Astrocyte (in vitro differentiated cells and primary cell): ENCODE measurements around the gene SP3.

Source experiments
- EZH2 ChIP-seq: IDR thresholded peaks from 2 replicates; pipeline ENCODE4 v1.6.1; 2012; ENCODE audit warnings: mild to moderate bottlenecking, low read length, inconsistent platforms; ENCODE audit not compliant: insufficient read depth
- TF ChIP-seq, protein P1 (sequence below): IDR thresholded peaks from 2 replicates; pipeline ENCODE4 v1.5.1; 2011; ENCODE audit warnings: low read depth, mild to moderate bottlenecking, inconsistent platforms, low read length, moderate library complexity; ENCODE audit not compliant: insufficient read depth

DNA sequence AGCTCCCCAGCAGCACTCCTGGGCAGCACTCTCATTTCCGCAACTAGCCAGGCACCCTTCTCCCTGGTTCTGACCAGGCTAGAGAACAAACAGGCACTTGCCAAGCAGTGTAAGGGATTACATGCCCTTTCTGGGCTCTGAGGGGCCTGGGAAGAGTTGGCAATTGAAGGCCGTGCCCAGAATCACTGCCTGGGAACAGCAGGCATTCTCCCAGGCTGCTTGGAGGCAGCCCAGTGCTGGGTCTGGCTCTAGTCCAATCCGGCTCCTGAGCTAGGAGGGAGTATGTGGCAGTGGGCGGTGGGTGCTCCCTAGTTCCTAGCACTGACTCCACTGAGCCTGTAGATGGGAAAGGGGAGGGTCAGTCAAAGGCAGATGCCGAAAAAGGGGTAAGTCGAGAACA, 34.1 kb upstream of the SP3 start:
- TF ChIP-seq, protein P1, sequence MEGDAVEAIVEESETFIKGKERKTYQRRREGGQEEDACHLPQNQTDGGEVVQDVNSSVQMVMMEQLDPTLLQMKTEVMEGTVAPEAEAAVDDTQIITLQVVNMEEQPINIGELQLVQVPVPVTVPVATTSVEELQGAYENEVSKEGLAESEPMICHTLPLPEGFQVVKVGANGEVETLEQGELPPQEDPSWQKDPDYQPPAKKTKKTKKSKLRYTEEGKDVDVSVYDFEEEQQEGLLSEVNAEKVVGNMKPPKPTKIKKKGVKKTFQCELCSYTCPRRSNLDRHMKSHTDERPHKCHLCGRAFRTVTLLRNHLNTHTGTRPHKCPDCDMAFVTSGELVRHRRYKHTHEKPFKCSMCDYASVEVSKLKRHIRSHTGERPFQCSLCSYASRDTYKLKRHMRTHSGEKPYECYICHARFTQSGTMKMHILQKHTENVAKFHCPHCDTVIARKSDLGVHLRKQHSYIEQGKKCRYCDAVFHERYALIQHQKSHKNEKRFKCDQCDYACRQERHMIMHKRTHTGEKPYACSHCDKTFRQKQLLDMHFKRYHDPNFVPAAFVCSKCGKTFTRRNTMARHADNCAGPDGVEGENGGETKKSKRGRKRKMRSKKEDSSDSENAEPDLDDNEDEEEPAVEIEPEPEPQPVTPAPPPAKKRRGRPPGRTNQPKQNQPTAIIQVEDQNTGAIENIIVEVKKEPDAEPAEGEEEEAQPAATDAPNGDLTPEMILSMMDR = no peak
- TF ChIP-seq EZH2 = no peak
